GM18498 (cell line): ENCODE measurements around the gene TRIM33.
"Not testable (repeated sequence)": the region's sequence is repeated elsewhere in the genome, so short reads cannot be mapped to it uniquely, and the experiment has no call there.

ENCODE experiments used
- ATAC-seq: cut with Tn5 transposase; IDR thresholded peaks from one replicate; pipeline ENCODE4 v1.9.1; 2021; ENCODE audit warnings: mild to moderate bottlenecking, moderate library complexity; ENCODE audit not compliant: unreplicated experiment

TRIM33 gene

DNA sequence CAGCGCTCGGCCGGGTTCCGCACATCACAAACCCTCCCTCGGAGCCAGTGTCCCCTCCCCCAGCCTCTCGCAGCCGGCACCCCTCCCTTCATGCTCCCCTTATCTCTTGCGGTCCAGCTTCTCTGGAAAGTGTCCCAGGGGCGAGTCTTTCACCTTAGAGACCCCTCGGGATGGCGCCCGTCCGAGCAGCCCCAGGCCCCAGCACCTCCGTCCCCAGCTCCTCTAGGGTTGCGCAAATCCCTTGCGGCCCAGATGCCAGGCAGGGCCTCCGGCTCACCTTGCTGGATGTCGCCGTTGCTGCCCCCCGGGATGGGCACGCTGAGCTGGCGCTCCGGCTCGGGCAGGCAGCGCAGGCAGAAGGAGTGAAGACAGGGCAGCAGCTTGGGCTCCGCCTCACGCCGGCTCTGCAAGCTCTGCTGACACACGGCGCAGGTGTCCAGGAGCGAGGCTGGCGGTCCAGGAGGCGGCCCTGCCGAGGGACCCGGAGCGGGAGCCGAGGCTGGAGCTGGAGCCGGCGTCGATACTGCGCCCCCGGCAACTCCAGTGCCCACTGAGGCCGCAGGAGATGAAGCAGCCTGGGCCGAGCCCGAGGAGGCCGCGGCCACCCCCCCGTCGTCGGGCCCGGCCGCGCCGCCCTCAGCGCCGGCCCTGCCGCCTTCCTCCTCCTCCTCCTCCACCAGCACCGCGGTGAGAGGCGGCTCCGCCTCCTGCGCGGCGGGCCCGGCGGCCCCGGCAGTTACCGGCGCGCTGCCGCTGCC, 550 bp downstream of the TRIM33 start:
- peak; percentile 68 for ATAC-seq

DNA sequence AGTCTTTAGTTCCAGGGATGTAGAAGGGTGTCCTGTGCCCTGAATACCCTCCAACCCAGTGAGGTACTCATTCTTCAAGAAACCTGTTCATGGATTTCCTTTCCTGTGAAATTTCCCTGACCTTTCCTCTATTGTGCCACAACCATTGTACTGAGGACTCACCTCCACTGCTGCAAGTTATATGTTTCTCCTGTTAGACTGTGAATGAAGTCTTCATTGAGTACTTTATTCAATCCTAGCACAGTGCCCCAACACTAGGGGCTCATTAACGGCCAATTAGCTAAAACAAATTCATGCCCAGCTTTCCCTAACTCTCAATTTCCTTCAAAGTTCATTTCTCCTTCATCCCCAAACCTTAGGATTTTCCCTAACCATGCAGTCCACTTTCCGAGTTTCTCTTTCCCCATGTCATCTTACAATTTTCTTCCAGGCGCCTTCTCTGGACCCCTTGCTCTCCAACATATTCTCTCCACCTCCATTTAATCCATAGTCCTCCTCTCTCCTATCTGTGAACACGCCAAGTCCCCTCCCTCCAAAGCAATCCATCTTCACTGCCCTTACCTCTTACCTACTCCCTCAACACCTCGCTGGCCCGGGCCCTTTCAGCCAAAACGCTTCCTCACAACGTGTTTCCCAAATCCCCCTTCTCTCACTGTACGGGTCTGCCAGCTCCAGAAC, 1.3 kb downstream of the TRIM33 start:
- no peak for ATAC-seq

DNA sequence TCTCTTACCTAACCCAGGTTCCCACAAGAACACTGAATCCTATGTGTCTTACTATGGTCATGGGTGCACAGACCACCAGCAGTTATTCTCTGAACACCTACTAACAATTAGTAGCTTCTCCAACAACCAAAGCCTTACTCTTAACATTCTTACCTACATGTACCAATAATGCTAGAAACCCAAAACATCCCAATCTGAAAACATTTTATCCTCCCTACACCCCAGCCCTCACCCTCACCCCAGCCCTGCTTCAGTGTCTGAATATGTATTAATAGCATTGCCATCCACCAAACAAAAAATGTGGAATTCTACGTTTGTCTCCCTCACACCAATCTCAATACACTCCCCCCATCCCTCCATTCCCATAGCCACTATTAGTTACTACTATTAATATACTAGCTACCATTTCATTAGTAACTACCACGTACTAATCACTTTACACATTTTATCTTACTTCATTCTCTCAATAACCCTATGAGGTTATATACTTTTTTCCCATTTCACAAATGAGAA, 2.6 kb downstream of the TRIM33 start:
- ATAC-seq = no peak

DNA sequence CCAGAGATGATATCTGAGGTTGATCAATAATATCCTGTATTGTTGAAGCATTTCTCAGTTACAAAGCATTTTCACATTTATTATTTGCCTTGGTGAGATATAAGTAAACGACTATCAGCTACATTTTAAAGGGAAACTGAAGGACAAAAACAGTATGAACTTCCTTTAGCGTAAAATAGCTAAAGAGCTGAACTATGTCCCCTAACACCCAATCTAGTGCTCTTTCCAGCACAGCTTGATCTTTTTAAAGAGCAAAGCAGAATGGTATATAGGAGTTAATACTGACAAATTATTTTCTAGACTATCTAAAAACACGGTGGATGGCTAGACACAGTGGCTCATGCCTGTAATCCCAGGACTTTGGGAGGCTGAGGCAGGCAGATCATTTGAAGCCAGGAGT, 3.5 kb downstream of the TRIM33 start:
- no peak for ATAC-seq

DNA sequence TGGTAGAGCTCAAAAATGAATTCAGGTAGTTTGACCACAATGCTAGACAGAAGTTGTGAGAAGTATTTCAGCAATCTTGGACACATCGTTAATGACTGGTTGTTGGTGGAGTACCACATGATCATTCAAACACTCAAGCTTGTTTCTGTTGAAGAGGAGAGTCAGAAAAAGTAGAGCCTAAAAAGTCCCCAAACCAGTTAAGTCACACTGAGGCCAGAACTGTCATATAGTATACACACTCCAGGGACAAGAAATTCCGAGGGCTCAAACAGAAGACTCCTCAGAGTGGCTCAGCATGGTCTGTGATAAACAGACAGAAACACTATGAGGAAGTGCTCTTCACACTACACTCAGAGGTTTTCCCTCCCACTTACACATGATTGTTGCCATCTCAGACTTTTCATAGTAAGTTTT, 5.8 kb downstream of the TRIM33 start:
- ATAC-seq = no peak

DNA sequence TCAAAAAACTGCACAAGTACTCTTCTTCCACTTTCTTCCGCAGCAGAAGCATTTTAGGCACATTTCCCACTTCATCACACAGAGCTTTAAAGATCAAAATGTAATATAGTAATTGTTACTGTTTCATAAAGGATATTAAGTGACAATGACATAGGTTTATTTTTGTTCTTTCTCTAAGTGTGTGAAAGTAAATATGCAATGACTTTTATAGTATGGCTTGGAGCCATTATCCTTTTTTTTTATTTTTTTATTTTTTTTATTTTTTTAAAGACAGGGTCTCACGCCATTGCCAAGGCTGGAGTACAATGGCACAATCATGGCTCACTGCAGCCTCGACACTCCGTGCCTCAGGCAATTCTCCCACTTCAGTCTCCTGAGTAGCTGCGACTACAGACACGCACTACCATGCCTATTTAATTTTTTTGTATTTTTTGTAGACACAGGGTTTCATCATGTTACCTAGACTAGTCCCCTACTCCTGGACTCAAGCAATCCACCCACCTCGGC, 7.0 kb downstream of the TRIM33 start:
- ATAC-seq = no peak

DNA sequence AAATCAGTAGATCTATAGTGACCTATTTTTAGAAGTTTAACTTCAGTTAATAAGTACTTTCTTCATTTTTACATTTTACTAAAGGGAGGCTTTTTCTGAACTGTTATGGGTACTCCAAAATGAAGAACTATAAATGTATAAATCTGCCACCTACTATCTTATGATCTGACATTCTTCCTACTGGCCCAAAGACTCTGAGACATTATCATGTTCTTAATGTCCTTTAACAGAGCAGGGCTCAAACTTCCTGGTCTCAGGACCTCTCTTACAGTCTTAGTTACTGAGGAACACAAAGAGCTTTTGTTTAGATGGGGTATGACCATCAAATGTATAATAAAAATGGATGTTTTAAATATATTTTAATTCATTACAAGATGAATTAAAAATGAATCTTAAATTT, 8.9 kb downstream of the TRIM33 start:
- no peak for ATAC-seq

DNA sequence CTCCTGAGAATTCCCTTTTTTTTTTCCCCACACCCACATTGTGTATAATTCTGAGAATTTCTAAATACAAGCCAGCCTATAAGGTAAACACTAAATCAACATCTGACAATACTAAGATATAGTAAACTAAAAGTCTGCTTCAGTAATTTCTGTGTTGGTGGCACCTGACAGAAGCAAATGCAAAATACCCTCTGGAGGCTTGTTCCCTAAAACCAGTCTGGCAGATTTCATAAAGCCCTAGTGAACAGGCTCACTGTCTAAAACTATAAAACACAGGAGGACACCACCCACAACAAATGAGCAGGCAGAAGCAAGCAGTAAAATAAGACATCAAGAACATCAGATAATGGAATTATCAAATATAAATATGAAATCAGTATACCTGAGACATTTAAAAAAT, 11.5 kb downstream of the TRIM33 start:
- ATAC-seq = no peak

DNA sequence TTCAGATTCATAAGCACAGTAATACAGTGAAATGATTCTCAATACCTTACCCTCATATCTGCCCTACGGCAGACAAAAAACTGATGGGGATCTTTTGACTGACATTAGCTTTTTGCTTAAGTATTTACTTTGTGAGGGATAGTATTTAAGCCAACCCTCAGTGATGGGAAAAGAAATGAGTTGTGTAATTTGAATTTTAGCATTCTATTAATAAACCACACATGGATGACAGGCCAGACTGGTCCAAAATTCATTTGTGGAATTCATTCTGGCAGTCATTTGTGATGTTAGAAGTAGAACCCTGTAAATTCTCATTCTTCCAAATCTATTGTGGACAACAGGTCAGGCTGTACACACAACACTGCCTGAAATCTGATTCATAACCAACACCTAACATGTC, 14.9 kb downstream of the TRIM33 start:
- no peak for ATAC-seq

DNA sequence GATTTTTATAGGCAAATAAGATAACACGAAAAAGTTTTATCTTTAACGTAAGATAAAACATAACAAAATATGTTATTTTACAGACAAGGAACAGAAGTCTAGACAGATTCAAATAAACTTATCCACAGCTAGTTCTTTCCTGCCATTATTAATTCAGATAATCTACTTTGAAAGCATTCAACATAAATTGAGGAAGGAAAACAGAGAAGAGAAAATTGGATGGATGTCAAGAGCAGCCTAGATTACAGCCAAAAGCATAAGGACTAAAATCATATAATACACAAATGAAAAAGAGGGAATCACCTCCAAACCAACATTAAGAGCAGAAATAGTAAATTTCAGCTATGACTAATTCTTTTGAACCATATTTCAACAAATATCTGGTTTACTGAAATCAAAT, 15.5 kb downstream of the TRIM33 start:
- ATAC-seq = no peak

DNA sequence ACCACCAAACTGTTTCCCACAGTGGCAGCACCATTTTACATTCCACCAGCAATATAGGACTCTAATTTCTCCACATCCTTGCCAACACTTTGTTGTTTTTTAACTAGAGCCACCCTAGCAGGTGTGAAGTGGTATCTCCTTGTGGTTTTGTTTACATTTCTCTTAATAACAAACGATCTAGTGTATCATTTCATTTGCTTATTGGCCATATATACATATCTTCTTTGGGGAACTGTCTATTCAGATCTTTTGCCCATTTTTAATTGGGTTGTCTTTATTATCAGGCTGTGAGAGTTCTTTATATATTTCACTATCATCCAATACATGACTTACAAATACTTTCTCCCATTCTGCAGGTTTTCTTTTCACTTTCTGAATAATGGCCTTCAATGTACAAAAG, 18.0 kb downstream of the TRIM33 start:
- no peak for ATAC-seq

DNA sequence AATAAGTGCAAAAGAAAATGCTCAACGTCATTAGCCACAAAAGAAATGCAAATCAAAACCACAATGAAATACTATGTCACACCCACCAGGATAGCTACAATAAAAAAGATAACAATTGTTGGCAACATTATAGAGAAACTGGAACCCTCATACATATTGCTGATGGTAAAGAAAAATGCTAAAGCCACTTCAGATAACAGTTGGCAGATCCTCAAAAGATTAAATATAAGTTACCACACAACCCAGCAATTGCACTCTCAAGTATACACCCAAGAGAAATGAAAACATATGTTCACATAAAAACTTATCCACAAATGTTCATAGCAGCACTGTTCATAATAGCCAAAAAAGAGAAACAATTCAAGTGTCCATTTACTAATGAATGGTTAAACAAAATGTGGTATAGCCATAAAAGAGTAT, 20.7 kb downstream of the TRIM33 start:
- no peak for ATAC-seq

DNA sequence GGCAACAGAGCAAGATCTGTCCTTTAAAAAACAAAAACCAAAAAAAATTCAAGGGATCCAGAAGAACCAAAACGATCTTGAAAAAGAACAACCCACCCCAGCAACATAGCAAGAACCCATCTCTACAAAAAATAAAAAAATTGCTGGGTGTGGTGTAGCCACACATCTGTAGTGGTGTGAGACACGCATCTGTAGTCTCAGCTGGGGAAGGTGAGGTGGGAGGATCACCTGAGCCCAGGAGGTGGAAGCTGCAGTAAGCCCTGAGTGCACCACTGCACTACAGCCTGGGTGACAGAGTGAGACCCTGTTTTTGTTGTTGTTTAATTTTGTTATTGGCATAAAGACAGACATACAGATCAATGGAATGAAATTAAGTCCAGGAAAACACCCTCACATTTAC, 22.3 kb downstream of the TRIM33 start:
- ATAC-seq = no peak

DNA sequence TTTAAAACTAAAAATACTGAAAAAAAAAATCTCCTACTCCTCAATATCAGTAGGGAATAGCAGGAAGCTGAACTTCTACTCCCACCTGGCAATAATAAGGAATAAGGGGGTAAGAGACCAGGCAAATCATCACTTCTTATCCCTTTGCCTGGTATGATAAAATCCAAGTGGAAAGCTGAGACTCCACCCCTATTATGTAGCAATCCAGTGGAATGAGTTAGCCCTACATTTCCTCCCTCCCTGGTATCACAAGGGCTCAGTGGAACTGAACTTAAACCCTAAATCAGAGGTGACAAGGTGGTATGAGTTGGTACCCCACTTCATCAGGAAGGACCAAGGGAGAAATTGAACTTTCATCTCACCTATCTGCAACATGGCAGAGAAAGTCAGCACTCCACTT, 25.7 kb downstream of the TRIM33 start:
- ATAC-seq = no peak

DNA sequence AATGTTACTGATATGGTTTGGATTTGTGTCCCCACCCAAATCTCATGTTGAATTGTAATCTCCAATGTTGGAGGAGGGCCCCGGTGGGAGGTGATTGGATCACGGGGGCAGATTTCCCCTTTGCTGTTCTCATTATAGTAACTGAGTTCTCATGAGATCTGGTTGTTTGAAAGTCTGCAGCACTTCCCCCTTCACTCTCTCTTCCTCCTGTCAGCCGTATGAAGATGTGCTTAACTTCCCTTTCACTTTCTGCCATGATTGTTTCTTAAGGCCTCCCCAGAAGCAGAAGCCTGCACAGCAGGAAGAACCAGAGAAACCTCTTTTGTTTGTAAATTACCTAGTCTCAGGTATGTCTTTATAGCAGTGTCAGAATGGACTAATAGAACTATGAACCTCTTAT, 28.4 kb downstream of the TRIM33 start:
- ATAC-seq = peak; percentile 96

DNA sequence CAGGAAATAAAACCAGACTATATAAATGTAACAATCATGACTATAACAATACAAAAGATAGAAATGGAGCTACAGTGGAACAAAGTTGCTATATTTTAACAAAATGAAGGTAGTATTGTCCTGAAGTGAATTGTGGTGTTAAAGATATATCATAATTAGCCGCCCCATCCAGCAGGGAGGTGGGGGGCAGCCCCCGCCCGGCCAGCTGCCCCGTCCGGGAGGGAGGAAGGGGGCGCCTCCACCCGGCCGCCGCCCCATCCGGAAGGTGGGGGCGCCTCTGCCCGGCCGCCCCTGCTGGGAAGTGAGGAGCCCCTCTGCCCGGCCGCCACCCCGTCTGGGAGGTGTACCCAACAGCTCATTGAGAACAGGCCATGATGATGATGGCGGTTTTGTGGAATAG, 31.4 kb downstream of the TRIM33 start:
- ATAC-seq = not testable (repeated sequence)

DNA sequence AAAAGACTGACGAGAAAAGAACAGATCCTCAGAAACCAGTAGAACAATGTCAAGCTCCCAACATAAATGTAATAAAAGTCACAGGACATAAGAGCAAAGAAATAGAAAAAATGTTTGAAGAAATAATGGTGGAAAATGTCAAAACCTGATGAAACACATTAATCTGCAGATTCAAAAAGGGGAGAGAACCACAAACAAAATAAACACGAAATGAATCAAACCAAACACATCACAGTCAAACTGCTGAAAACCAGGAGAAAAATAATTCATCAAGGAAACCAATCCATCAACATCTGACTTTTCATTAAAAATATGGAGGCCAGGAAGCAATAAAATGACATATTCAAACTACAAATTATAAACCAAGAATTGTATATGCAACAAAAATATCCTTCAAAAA, 31.9 kb downstream of the TRIM33 start:
- ATAC-seq = no peak

DNA sequence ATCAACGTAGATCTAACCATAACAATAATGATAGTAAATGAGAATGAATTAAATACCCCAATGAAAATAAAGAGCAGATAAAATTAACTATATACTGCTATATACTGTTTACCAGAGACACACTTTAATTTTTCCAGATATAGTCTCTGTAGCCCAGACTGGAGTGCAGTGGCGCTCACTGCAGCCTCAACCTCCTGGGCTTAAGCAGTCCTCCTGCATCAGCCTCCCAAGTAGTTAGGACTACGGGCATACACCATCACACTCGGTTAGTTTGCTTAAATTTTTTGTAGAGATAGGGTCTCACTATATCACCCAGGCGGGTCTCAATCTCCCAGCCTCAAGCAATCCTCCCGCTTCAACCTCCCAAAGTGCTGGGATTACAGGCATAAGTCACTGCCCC, 37.2 kb downstream of the TRIM33 start:
- no peak for ATAC-seq

DNA sequence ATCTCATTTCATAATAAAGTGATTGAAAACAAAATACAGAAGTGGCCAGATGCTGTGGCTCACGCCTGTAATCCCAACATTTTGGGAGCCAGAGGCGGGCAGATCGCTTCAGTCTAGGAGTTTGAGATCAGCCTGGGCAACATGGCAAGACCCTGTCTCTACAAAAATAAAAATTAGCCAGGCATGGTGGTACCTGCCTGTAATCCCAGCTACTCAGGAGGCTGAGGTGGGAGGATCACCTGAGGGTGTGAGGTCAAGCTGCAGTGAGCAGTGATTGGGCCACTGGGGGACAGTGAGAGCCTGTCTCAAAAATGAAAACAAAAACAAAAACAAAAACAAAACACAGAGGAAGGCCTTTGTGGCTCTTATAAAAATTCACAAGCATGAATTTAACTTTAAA, 38.6 kb downstream of the TRIM33 start:
- ATAC-seq = no peak

DNA sequence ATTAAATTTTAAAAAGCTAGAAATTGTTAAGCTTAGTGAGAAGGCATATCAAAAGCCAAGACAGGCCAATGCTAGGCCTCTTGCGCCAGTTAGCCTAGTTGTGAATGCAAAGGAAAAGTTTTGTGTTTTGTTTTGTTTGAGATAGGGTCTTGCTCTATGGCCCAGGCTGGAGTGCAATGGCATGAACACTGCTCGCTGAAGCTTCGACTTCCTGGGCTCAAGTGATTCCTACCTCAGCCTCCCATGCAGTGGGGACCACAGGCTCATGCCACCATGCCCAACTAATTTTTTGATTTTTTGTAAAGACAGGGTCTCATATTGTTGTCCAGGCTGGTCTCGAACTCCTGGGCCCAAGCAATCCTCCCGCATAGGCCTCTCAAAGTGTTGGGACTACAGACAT, 40.3 kb downstream of the TRIM33 start:
- no peak for ATAC-seq

DNA sequence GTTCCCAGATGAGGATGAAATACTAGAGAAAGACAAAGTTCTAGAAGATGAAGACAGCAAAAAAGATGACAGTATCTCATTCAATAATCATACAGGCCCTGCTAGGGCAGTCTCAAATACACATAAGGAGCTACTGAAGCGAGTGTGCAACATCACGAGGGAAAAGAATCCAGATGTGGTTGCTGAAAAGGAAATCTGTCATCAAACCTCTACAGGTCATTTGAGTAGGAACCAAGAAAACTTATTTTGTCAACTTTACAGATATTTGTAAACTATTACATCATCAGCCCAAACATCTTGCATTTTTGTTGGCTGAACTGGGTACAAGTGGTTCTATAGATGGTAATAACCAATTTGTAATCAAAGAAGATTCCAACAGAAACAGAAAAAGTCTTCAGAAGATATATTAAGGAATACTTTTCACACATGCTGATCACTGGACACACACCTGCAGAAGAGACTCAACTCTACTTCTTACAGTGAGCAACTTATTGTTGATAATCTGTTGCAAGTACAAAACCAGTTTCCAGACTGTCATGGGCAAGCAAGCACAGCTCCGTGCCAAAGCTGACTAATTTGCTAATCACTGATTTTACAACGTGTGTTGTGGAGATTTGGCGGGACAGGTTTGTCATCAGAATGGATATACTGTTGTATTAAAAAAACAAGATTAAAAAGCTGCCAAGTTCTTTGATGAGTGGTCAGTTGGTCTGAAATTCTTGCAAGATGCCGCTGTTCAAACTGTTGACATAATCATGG, 42.1 kb downstream of the TRIM33 start:
- no peak for ATAC-seq

DNA sequence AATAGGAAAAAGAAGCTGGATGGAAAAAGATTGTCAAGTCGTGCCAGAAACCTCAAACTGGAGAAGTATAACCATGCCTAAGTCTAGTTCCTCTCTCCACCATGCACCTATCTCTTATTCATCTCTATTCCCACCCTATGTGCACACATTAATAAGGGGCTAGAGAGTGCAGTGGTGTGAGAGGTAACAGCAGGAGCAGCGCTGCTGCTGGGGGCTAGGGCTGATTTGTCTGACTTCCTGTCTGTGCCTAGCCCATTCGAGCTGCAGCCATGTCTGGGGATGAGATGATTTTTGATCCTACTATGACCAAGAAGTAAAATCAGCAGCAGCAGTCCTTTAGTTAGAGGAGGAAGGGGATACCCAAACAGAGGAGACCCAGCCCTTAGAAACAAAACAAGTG, 43.0 kb downstream of the TRIM33 start:
- ATAC-seq = no peak
